ENCODE results near the gene HLCS. TPM values are rescaled to one million over a fixed set of nuclear protein-coding genes. Genes with fewer than 3 reads are reported as not detected.

HLCS gene
- total and polyA plus RNA-seq, 2 donors (not counting 3 experiments of a cell fraction or from before 2014, with no cell fraction given): 6.7 to 17.2 TPM

GRCh38 chr21:36792505-36792967 lies 173.9 kb downstream of the HLCS start:
- Histone ChIP-seq H3K9me3 (replicated peaks; ENCODE audit: control insufficient read depth, insufficient read depth, low read length) (no peaks in the 10 kb centered on the region), H2AFZ (ENCODE audit: low read depth, low read length) (no peak overlapping the region), H3K27me3 (ENCODE audit: control insufficient read depth in 2 of 2, insufficient read depth in 2 of 2, low read length in 2 of 2) (no peaks in the 10 kb centered on the region), H3K9ac (replicated peaks; ENCODE audit: extremely low read depth, insufficient read depth, low read length) (no peak overlapping the region), H3K27ac (ENCODE audit: insufficient read depth, low read depth, low read length) (no peak overlapping the region), H3K36me3 (ENCODE audit: control insufficient read depth in 2 of 2, extremely low read depth in 1 of 2, insufficient read depth in 2 of 2, low read length in 2 of 2) (no peaks in the 10 kb centered on the region), H3K9me1 (replicated peaks; ENCODE audit: control insufficient read depth, extremely low read depth, insufficient read depth, low read length) (no peaks in the 10 kb centered on the region), H3K79me2 (ENCODE audit: control insufficient read depth, insufficient read depth, low read length) (no peaks in the 10 kb centered on the region), H3K4me1 (ENCODE audit: control insufficient read depth, extremely low read depth, insufficient read depth, low read length) (no peaks in the 10 kb centered on the region), H3K4me2 (ENCODE audit: insufficient read depth, low read length) (no peak overlapping the region), H4K20me1 (replicated peaks; ENCODE audit: control insufficient read depth, extremely low read depth, insufficient read depth, low read length) (no peaks in the 10 kb centered on the region), H3K4me3 (replicated peaks in 1 of 3; ENCODE audit: insufficient read depth in 1 of 3, low read depth in 1 of 3, low read length in 3 of 3) (no peak overlapping the region)
- dilution Hi-C loops (cut with MboI; ENCODE audit: extremely low pct_ligation_motif_present, low sequenced_read_pairs): no loop called here
- POLR2A ChIA-PET: no interaction called here
- intact Hi-C loops (cut with micrococcal nuclease): no loop called here
- TF ChIP-seq MAX (IDR thresholded peaks at IDR 0.05; ENCODE audit: insufficient read depth, insufficient read length) (no peak), GATA2 (IDR thresholded peaks at IDR 0.05; ENCODE audit: insufficient read depth, insufficient read length, low read depth, low read length) (no peak), EZH2 (IDR thresholded peaks at IDR 0.05; ENCODE audit: borderline replicate concordance, low read depth, low read length, severe bottlenecking) (no peak)
- DNase-seq (ENCODE audit: low read depth, low spot score) (no peak), FAIRE-seq (no peak)
- CTCF ChIA-PET: interaction anchor here (0.7 kb wide), 1 partner anchor 125 kb away, joined by 3 read pairs; no protein-coding TSS in a partner anchor
- BruUV-seq (replicated peaks): no TSS peak

GRCh38 chr21:36791695-36792470 lies 174.6 kb downstream of the HLCS start:
- CTCF ChIA-PET: interaction anchor here (1.1 kb wide), 1 partner anchor 13 kb away, joined by 4 read pairs; no protein-coding TSS in a partner anchor
- dilution Hi-C loops (cut with MboI; ENCODE audit: extremely low pct_ligation_motif_present, low sequenced_read_pairs): no loop called here
- intact Hi-C loops (cut with micrococcal nuclease): no loop called here
- Histone ChIP-seq H3K79me2 (ENCODE audit: control insufficient read depth, insufficient read depth, low read length) (no peaks in the 10 kb centered on the region), H3K4me1 (ENCODE audit: control insufficient read depth, extremely low read depth, insufficient read depth, low read length) (no peaks in the 10 kb centered on the region), H3K9me1 (replicated peaks; ENCODE audit: control insufficient read depth, extremely low read depth, insufficient read depth, low read length) (no peaks in the 10 kb centered on the region), H3K4me3 (replicated peaks in 1 of 3; ENCODE audit: insufficient read depth in 1 of 3, low read depth in 1 of 3, low read length in 3 of 3) (no peak overlapping the region), H3K27me3 (ENCODE audit: control insufficient read depth in 2 of 2, insufficient read depth in 2 of 2, low read length in 2 of 2) (no peaks in the 10 kb centered on the region), H2AFZ (ENCODE audit: low read depth, low read length) (no peak overlapping the region), H3K36me3 (ENCODE audit: control insufficient read depth in 2 of 2, extremely low read depth in 1 of 2, insufficient read depth in 2 of 2, low read length in 2 of 2) (no peaks in the 10 kb centered on the region), H3K27ac (ENCODE audit: insufficient read depth, low read depth, low read length) (no peak overlapping the region), H4K20me1 (replicated peaks; ENCODE audit: control insufficient read depth, extremely low read depth, insufficient read depth, low read length) (no peaks in the 10 kb centered on the region), H3K9ac (replicated peaks; ENCODE audit: extremely low read depth, insufficient read depth, low read length) (no peak overlapping the region), H3K4me2 (ENCODE audit: insufficient read depth, low read length) (no peak overlapping the region), H3K9me3 (replicated peaks; ENCODE audit: control insufficient read depth, insufficient read depth, low read length) (no peaks in the 10 kb centered on the region)
- FAIRE-seq (no peak), DNase-seq (ENCODE audit: low read depth, low spot score) (no peak)
- TF ChIP-seq MYC (IDR thresholded peaks at IDR 0.05; ENCODE audit: low read depth, low read length) (no peak), MAX (IDR thresholded peaks at IDR 0.05; ENCODE audit: insufficient read depth, insufficient read length) (no peak), POLR2AphosphoS5 (IDR thresholded peaks at IDR 0.05; ENCODE audit: insufficient read depth, low read depth, low read length) (no peak), POLR2A (IDR thresholded peaks at IDR 0.05; ENCODE audit: low read depth, low read length) (no peak), GATA2 (IDR thresholded peaks at IDR 0.05; ENCODE audit: insufficient read depth, insufficient read length, low read depth, low read length) (no peak), JUN (IDR thresholded peaks at IDR 0.05; ENCODE audit: borderline replicate concordance, insufficient read depth, insufficient read length, low read depth) (no peak), CTCF (IDR thresholded peaks at IDR 0.05; ENCODE audit: extremely low read depth in 1 of 2, insufficient read depth in 1 of 2, low read depth in 1 of 2, low read length in 2 of 2) (no peak), EZH2 (IDR thresholded peaks at IDR 0.05; ENCODE audit: borderline replicate concordance, low read depth, low read length, severe bottlenecking) (no peak), FOS (IDR thresholded peaks at IDR 0.05; ENCODE audit: borderline replicate concordance, insufficient read depth, low read length) (no peak)
- POLR2A ChIA-PET: no interaction called here
- no TSS peak for BruUV-seq (replicated peaks)

Data from endothelial cell of umbilical vein (primary cell).